OCI-LY1 (cell line): ENCODE measurements around the gene RNPEPL1.
"Not testable (repeated sequence)": the region's sequence is repeated elsewhere in the genome, so short reads cannot be mapped to it uniquely, and the experiment has no call there.

Experiments
- H2AFZ ChIP-seq: fragments of 200-600 bp; sonication (generic), shearing (Covaris generic); 2 replicates; pipeline ENCODE4 v1.6.0; 2014; ENCODE audit warnings: antibody characterized with exemption, mild to moderate bottlenecking, low read length
- H3F3A ChIP-seq: fragments of 200-600 bp; sonication (generic), shearing (Covaris generic); 2 replicates; pipeline ENCODE4 v1.6.0; 2014; ENCODE audit warnings: mild to moderate bottlenecking, antibody characterized with exemption, low read length, moderate library complexity; ENCODE audit not compliant: insufficient read depth
- H3K27ac ChIP-seq: fragments of 200-600 bp; sonication (generic); 2 replicates; pipeline ENCODE4 v1.5.1; 2014; ENCODE audit warnings: low read length, mixed run types, mild to moderate bottlenecking, low read depth; ENCODE audit not compliant: poor library complexity, severe bottlenecking
- H3K27me3 ChIP-seq: fragments of 200-600 bp; sonication (generic); 2 replicates; pipeline ENCODE4 v1.6.0; 2014; ENCODE audit warnings: antibody characterized with exemption, mild to moderate bottlenecking, low read length, moderate library complexity; ENCODE audit not compliant: insufficient read depth
- H3K36me3 ChIP-seq: fragments of 200-600 bp; sonication (generic); 2 replicates; pipeline ENCODE4 v1.6.1; 2014; ENCODE audit warnings: mild to moderate bottlenecking, antibody characterized with exemption, low read length, moderate library complexity, mixed read lengths; ENCODE audit not compliant: insufficient read depth
- H3K4me1 ChIP-seq: fragments of 200-600 bp; sonication (generic); 2 replicates; pipeline ENCODE4 v1.5.1; 2014; ENCODE audit warnings: mild to moderate bottlenecking, low read length, moderate library complexity; ENCODE audit not compliant: insufficient read depth, severe bottlenecking
- H3K4me2 ChIP-seq: fragments of 200-600 bp; sonication (generic), shearing (Covaris generic); 2 replicates; pipeline ENCODE4 v1.6.1; 2014; ENCODE audit warnings: low read length
- H3K4me3 ChIP-seq: fragments of 200-600 bp; sonication (generic); 2 replicates; pipeline ENCODE4 v1.5.1; 2014; ENCODE audit warnings: low read length, low read depth, mild to moderate bottlenecking, mixed read lengths; ENCODE audit not compliant: poor library complexity, severe bottlenecking
- H3K79me2 ChIP-seq: fragments of 200-600 bp; shearing (Covaris generic); 2 replicates; pipeline ENCODE4 v1.6.1; 2016; ENCODE audit warnings: mixed run types, low read length, mixed read lengths; ENCODE audit not compliant: insufficient read depth
- H3K9ac ChIP-seq: fragments of 200-600 bp; sonication (generic), shearing (Covaris generic); 2 replicates; pipeline ENCODE4 v1.6.1; 2014; ENCODE audit warnings: mild to moderate bottlenecking, low read length, mixed read lengths
- H3K9me2 ChIP-seq: fragments of 200-600 bp; sonication (generic), shearing (Covaris generic); 2 replicates; pipeline ENCODE4 v1.6.1; 2014; ENCODE audit warnings: low read depth, mild to moderate bottlenecking, low read length, mixed read lengths
- H3K9me3 ChIP-seq: fragments of 200-600 bp; shearing (Covaris generic); 2 replicates; pipeline ENCODE4 v1.6.1; 2014; ENCODE audit warnings: low read length, mixed read lengths
- H4K20me1 ChIP-seq: fragments of 200-600 bp; sonication (generic), shearing (Covaris generic); 2 replicates; pipeline ENCODE4 v1.6.0; 2016; ENCODE audit warnings: mild to moderate bottlenecking, low read length; ENCODE audit not compliant: insufficient read depth
- EZH2 ChIP-seq: fragments of 200-600 bp; sonication (generic), shearing (Covaris generic); IDR thresholded peaks from 2 replicates; pipeline ENCODE4 v1.8.0; 2017; ENCODE audit warnings: borderline replicate concordance, mixed run types, mild to moderate bottlenecking, antibody characterized with exemption, low read length, moderate library complexity, mixed read lengths
- TF ChIP-seq, protein P1 (sequence below): fragments of 200-600 bp; sonication (generic), shearing (Covaris generic); IDR thresholded peaks from 2 replicates; pipeline ENCODE4 v1.5.1; 2017; ENCODE audit warnings: mild to moderate bottlenecking, antibody characterized with exemption, low read length, moderate library complexity, mixed read lengths

The RNPEPL1 gene

DNA sequence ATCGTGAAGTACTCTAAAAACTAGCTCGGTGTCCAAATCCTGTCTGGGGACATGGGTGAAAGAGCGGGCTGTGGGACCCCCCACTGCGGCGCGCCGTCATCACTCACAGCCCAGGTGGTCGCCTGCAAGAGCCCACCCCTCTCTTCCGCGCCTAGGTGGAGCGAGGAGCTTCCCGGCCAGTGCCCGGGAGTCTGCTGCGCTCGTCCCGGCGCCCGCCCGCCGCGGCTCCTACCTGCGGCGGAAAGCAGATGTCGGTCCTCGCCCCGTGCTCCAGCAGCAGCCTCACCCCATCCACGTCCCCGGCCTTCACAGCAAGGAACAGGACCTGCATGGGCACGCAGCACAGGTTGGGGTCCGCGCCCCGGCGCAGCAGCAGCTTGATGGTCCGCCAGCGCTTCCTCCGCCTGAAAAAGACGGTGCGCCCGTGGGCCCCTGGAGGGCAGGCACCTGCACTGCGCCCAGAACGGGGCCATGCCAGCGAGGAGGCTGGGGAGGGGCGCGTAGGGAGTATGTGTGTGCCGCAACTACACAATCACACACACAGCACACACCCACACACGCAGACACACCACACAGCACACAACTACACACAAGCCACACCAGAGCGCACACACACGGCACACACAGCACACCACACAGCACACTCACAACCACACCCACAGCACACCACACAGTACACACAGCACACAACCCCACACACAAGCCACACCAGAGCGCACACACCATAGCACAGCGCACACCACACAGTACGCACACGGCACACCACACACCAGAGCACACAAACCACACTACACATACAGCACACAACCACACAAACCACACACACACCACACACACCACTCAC, 47.9 kb upstream of the RNPEPL1 start:
- TF ChIP-seq EZH2, result no peak
- TF ChIP-seq, protein P1, sequence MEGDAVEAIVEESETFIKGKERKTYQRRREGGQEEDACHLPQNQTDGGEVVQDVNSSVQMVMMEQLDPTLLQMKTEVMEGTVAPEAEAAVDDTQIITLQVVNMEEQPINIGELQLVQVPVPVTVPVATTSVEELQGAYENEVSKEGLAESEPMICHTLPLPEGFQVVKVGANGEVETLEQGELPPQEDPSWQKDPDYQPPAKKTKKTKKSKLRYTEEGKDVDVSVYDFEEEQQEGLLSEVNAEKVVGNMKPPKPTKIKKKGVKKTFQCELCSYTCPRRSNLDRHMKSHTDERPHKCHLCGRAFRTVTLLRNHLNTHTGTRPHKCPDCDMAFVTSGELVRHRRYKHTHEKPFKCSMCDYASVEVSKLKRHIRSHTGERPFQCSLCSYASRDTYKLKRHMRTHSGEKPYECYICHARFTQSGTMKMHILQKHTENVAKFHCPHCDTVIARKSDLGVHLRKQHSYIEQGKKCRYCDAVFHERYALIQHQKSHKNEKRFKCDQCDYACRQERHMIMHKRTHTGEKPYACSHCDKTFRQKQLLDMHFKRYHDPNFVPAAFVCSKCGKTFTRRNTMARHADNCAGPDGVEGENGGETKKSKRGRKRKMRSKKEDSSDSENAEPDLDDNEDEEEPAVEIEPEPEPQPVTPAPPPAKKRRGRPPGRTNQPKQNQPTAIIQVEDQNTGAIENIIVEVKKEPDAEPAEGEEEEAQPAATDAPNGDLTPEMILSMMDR, result no peak
- Histone ChIP-seq H3K9ac (no peak overlapping the region), H3K4me3 (no peak overlapping the region), H3K27ac (no peak overlapping the region), H3K27me3 (no peaks in the 10 kb centered on the region), H2AFZ (no peak overlapping the region), H3K4me1 (no peaks in the 10 kb centered on the region), H3K9me2 (no peaks in the 10 kb centered on the region), H3K9me3 (peaks cover 7% of the 10 kb centered on the region; the same call in 1 of the 2 replicates), H3K36me3 (peaks cover 36% of the 10 kb centered on the region), H3K4me2 (no peak overlapping the region), H3F3A (no peaks in the 10 kb centered on the region), H3K79me2 (no peaks in the 10 kb centered on the region), H4K20me1 (no peaks in the 10 kb centered on the region)

- H3F3A ChIP-seq, result no peaks in the 10 kb centered on the region
- H3K27me3 ChIP-seq, result no peaks in the 10 kb centered on the region
- H3K27ac ChIP-seq, result no peak overlapping the region
- peaks cover 42% of the 10 kb centered on the region for H3K36me3 ChIP-seq
- no peaks in the 10 kb centered on the region for H3K4me1 ChIP-seq
- H3K4me2 ChIP-seq, result no peak overlapping the region
- H3K79me2 ChIP-seq, result no peaks in the 10 kb centered on the region
- no peak overlapping the region for H2AFZ ChIP-seq
- H3K9me3 ChIP-seq, result peaks cover 7% of the 10 kb centered on the region; the same call in 1 of the 2 replicates
- no peak for TF ChIP-seq EZH2
- TF ChIP-seq, protein P1, result no peak
- H4K20me1 ChIP-seq, result no peaks in the 10 kb centered on the region
- no peak overlapping the region for H3K4me3 ChIP-seq
- no peaks in the 10 kb centered on the region for H3K9me2 ChIP-seq
- no peak overlapping the region for H3K9ac ChIP-seq
Observed at GRCh38 chr2:240520974-240521350, 47.3 kb upstream of the RNPEPL1 start.

DNA sequence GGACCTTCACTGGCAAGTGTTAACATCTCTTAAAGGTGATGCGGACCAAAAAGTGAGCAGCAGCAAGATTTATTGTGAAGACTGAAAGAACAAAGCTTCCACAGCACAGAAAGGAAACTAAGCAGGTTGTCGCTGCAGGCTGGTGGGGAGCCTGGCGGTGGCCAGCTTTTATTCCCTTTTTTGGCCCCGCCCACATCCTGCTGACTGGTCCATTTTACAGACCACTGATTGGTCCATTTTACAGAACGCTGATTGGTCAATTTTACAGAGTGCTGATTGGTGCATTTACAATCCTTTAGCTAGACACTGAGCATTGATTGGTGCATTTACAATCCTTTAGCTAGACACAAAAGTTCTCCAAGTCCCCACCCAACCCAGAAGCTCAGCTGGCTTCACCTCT, 46.4 kb upstream of the RNPEPL1 start:
- not testable (repeated sequence) for H3K9me2 ChIP-seq, H3K27ac ChIP-seq, H2AFZ ChIP-seq, H3K79me2 ChIP-seq, H3K9me3 ChIP-seq, H3K4me2 ChIP-seq, H3K27me3 ChIP-seq, H3K4me1 ChIP-seq, H3F3A ChIP-seq, H4K20me1 ChIP-seq, H3K9ac ChIP-seq, H3K4me3 ChIP-seq
- peaks cover 49% of the 10 kb centered on the region for H3K36me3 ChIP-seq

DNA sequence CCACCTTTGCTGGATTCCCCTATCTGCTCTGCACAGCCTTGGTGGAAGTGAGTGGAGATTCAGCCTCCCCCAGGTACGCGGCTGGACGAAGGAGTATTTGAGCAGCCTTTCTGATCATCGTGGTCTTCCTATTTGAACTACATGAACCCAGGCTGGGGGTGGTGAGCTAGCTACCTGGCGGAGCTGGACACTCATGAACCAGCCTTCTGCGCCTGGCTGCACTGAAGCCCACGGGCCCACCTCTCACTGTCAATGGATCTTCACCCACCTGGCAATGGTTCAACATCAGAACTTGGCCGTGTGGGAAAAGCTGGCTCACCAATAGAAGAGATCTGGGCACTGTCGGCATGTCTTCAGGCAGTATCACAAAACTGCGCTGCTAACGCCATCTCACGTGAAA, 45.9 kb upstream of the RNPEPL1 start:
- Histone ChIP-seq H3K27me3 (no peaks in the 10 kb centered on the region), H3K9me3 (peaks cover 7% of the 10 kb centered on the region; the same call in 1 of the 2 replicates), H3K4me1 (no peaks in the 10 kb centered on the region), H3K9ac (no peak overlapping the region), H3K36me3 (peaks cover 50% of the 10 kb centered on the region), H3K27ac (no peak overlapping the region), H3K9me2 (no peaks in the 10 kb centered on the region), H3K4me2 (no peak overlapping the region), H3F3A (no peaks in the 10 kb centered on the region), H4K20me1 (no peaks in the 10 kb centered on the region), H3K79me2 (no peaks in the 10 kb centered on the region), H3K4me3 (no peak overlapping the region), H2AFZ (no peak overlapping the region)
- no peak for TF ChIP-seq EZH2
- TF ChIP-seq, protein P1, result no peak
